Ovary (tissue), 3 donors: ENCODE results near the gene C1QTNF1.

Experiments used
- CTCF ChIP-seq, 3 donors: fragments of 450-650 bp in 2 of 3; fragments of 200-600 bp in 1 of 3; IDR thresholded peaks; one replicate each; pipeline versions ENCODE4 v1.5.1 to v1.8.0; 2016 to 2022; ENCODE audit warnings: antibody characterized with exemption in 3 of 3, mild to moderate bottlenecking in 1 of 3
- POLR2A ChIP-seq: fragments of 450-650 bp; IDR thresholded peaks from one replicate; pipeline ENCODE4 v1.6.1; 2017; ENCODE audit warnings: antibody characterized with exemption, mild to moderate bottlenecking, moderate library complexity
- donor health status: DM: no; HTN: no; CAD: no.

GRCh38 chr17:79033741-79034501 is 10.0 kb downstream of the C1QTNF1 start:
- TF ChIP-seq CTCF (IDR thresholded peaks at IDR 0.05) = no peak
- TF ChIP-seq POLR2A = no peak
